GM19351 (cell line): ENCODE results near the gene TSHZ3.

Experiments used
- ATAC-seq: cut with Tn5 transposase; IDR thresholded peaks from one replicate; pipeline ENCODE4 v1.9.1; 2021; ENCODE audit warnings: mild to moderate bottlenecking, moderate library complexity; ENCODE audit not compliant: unreplicated experiment

TSHZ3 gene

GRCh38 chr19:31349160-31349881 lies at the start of gene TSHZ3:
Gene TSHZ3 (minus strand): TSS chr19:31349436. CDS start chr19:31349219, 217 bp downstream.
- ATAC-seq, result no peak

GRCh38 chr19:31397308-31397707 lies 48.1 kb upstream of the TSHZ3 start:
- ATAC-seq, result no peak

GRCh38 chr19:31392464-31392863 lies 43.2 kb upstream of the TSHZ3 start:
- no peak for ATAC-seq

- ATAC-seq, result no peak
Measured at GRCh38 chr19:31391518-31391917, 42.3 kb upstream of the TSHZ3 start.

- ATAC-seq, result no peak
Measured at GRCh38 chr19:31390711-31391110, 41.5 kb upstream of the TSHZ3 start.

- ATAC-seq, result no peak
Measured at GRCh38 chr19:31389874-31390273, 40.6 kb upstream of the TSHZ3 start.

GRCh38 chr19:31387717-31388301 lies 38.6 kb upstream of the TSHZ3 start:
- no peak for ATAC-seq

GRCh38 chr19:31386806-31387205 lies 37.6 kb upstream of the TSHZ3 start:
- ATAC-seq, result no peak

GRCh38 chr19:31385744-31386143 lies 36.5 kb upstream of the TSHZ3 start:
- no peak for ATAC-seq

GRCh38 chr19:31383553-31383952 lies 34.3 kb upstream of the TSHZ3 start:
- no peak for ATAC-seq

- ATAC-seq, result no peak
Measured at GRCh38 chr19:31380854-31381253, 31.6 kb upstream of the TSHZ3 start.

- ATAC-seq, result no peak
Measured at GRCh38 chr19:31378404-31378803, 29.2 kb upstream of the TSHZ3 start.

GRCh38 chr19:31377736-31378135 lies 28.5 kb upstream of the TSHZ3 start:
- no peak for ATAC-seq

- no peak for ATAC-seq
Measured at GRCh38 chr19:31372246-31372781, 23.1 kb upstream of the TSHZ3 start.

- ATAC-seq, result no peak
Measured at GRCh38 chr19:31370216-31370615, 21.0 kb upstream of the TSHZ3 start.

GRCh38 chr19:31364963-31365362 lies 15.7 kb upstream of the TSHZ3 start:
- no peak for ATAC-seq

GRCh38 chr19:31361728-31362127 lies 12.5 kb upstream of the TSHZ3 start:
- no peak for ATAC-seq

- no peak for ATAC-seq
Measured at GRCh38 chr19:31357315-31357673, 8.1 kb upstream of the TSHZ3 start.

- ATAC-seq, result no peak
Measured at GRCh38 chr19:31356587-31357314, 7.5 kb upstream of the TSHZ3 start.

- no peak for ATAC-seq
Measured at GRCh38 chr19:31355665-31356289, 6.5 kb upstream of the TSHZ3 start.
